RWPE2 (cell line): ENCODE data around the gene TPRA1.

ENCODE experiments used
- ATAC-seq: fragments of 200-7000 bp; cut with Tn5 transposase; 3 replicates; pipeline ENCODE4 v1.9.1; 2021; ENCODE audit warnings: low read depth
- DNase-seq: peaks from one replicate; pipeline ENCODE4 v3.0.0-alpha.2; 2020; ENCODE audit warnings: low spot score
- H3K27ac ChIP-seq: fragments of 450-650 bp; 2 replicates; pipeline ENCODE4 v1.5.1; 2017; ENCODE audit warnings: mild to moderate bottlenecking; ENCODE audit not compliant: poor library complexity, severe bottlenecking
- H3K27me3 ChIP-seq: fragments of 250-450 bp; sonication (Bioruptor Pico); 2 replicates; pipeline ENCODE4 v1.5.1; 2021; ENCODE audit warnings: mild to moderate bottlenecking, moderate library complexity; ENCODE audit not compliant: insufficient read depth, poor library complexity, severe bottlenecking
- H3K36me3 ChIP-seq: fragments of 250-450 bp; sonication (Bioruptor Pico); 2 replicates; pipeline ENCODE4 v1.5.1; 2020; ENCODE audit warnings: low read depth, mild to moderate bottlenecking, moderate library complexity
- H3K4me1 ChIP-seq: fragments of 250-450 bp; sonication (Bioruptor Pico); 2 replicates; pipeline ENCODE4 v1.5.1; 2021; ENCODE audit warnings: mild to moderate bottlenecking, moderate library complexity; ENCODE audit not compliant: insufficient read depth, poor library complexity, severe bottlenecking
- H3K4me3 ChIP-seq: fragments of 250-450 bp; sonication (Bioruptor Pico); 2 replicates; pipeline ENCODE4 v1.5.1; 2021; ENCODE audit warnings: mild to moderate bottlenecking, moderate library complexity; ENCODE audit not compliant: severe bottlenecking
- H3K9me3 ChIP-seq: fragments of 250-450 bp; sonication (Bioruptor Pico); 2 replicates; pipeline ENCODE4 v1.5.1; 2021; ENCODE audit warnings: mild to moderate bottlenecking, moderate library complexity; ENCODE audit not compliant: severe bottlenecking
- CTCF ChIP-seq: fragments of 450-650 bp; IDR thresholded peaks from one replicate; pipeline ENCODE4 v1.5.1; 2017; ENCODE audit warnings: mild to moderate bottlenecking, moderate library complexity; ENCODE audit not compliant: poor library complexity, severe bottlenecking

TPRA1 gene

GRCh38 chr3:127560051-127560787 is 30.3 kb downstream of the TPRA1 start:
- no peak overlapping the region for H3K27ac ChIP-seq
- TF ChIP-seq CTCF = no peak
- no peaks in the 10 kb centered on the region for H3K36me3 ChIP-seq
- DNase-seq (no peak), ATAC-seq (no peak)
- H3K9me3 ChIP-seq = no peaks in the 10 kb centered on the region
- no peaks in the 10 kb centered on the region for H3K4me1 ChIP-seq
- H3K27me3 ChIP-seq = no peaks in the 10 kb centered on the region
- no peak overlapping the region for H3K4me3 ChIP-seq

GRCh38 chr3:127556565-127556964 is 34.0 kb downstream of the TPRA1 start:
- TF ChIP-seq CTCF = peak; percentile 15
- Histone ChIP-seq H3K9me3 (no peaks in the 10 kb centered on the region), H3K36me3 (no peaks in the 10 kb centered on the region), H3K27me3 (no peaks in the 10 kb centered on the region), H3K4me3 (no peak overlapping the region), H3K4me1 (no peaks in the 10 kb centered on the region), H3K27ac (no peak overlapping the region)
- DNase-seq (no peak), ATAC-seq (no peak)

- DNase-seq (no peak), ATAC-seq (no peak)
- Histone ChIP-seq H3K27me3 (no peaks in the 10 kb centered on the region), H3K4me3 (no peak overlapping the region), H3K36me3 (no peaks in the 10 kb centered on the region), H3K4me1 (no peaks in the 10 kb centered on the region), H3K9me3 (no peaks in the 10 kb centered on the region), H3K27ac (no peak overlapping the region)
- TF ChIP-seq CTCF = no peak
These were observed 35.4 kb downstream of the TPRA1 start for GRCh38 chr3:127555108-127555507.

GRCh38 chr3:127552038-127552437 is 38.5 kb downstream of the TPRA1 start:
- no peaks in the 10 kb centered on the region for H3K4me1 ChIP-seq

More at GRCh38 chr3:127552038-127552437, 38.5 kb downstream of the TPRA1 start:
- H3K36me3 ChIP-seq = no peaks in the 10 kb centered on the region
- no peak for TF ChIP-seq CTCF
- no peak for ATAC-seq
- H3K9me3 ChIP-seq = no peaks in the 10 kb centered on the region
- no peak overlapping the region for H3K4me3 ChIP-seq
- H3K27ac ChIP-seq = no peak overlapping the region
- DNase-seq = no peak
- H3K27me3 ChIP-seq = no peaks in the 10 kb centered on the region
